Endothelial cell of umbilical vein (primary cell): ENCODE data around the gene CCDC88B. TPM values are rescaled to one million over a fixed set of nuclear protein-coding genes. Genes with fewer than 3 reads are reported as not detected.

ENCODE experiments used
- BruUV-seq: library from RNA; stranded (reverse); fragments of 400-500 nt; replicated peaks from 2 replicates; lab custom pipeline; 2021; lab: Mats Ljungman, UMichigan
- CTCF ChIA-PET: fragments of 300-600, 350-600 bp; sonication (Branson Sonifier 250); formaldehyde crosslinking; loops from one replicate; lab custom pipeline; 2021; ENCODE audit warnings: antibody characterized with exemption, inconsistent platforms; lab: Charles Lee
- POLR2A ChIA-PET: fragments of 300-600, 350-600 bp; sonication (Branson Sonifier 250); formaldehyde crosslinking; loops from one replicate; lab custom pipeline; 2021; ENCODE audit warnings: antibody characterized with exemption, inconsistent platforms; lab: Charles Lee
- DNase-seq: peaks from one replicate; pipeline ENCODE4 v3.0.0-alpha.2; 2011; ENCODE audit warnings: low read depth, low spot score
- FAIRE-seq: peaks from 2 replicates; lab custom pipeline; 2011; peaks lifted over from hg19 to GRCh38; lab: Jason Lieb, UNC
- H2AFZ ChIP-seq: 2 replicates; pipeline ENCODE4 v1.6.0; 2012; ENCODE audit warnings: low read depth, low read length, control low read depth, inconsistent platforms
- H3K27ac ChIP-seq: 2 replicates; pipeline ENCODE4 v1.5.1; 2011; ENCODE audit warnings: low read depth, mild to moderate bottlenecking, control low read depth, low read length, moderate library complexity; ENCODE audit not compliant: insufficient read depth
- H3K27me3 ChIP-seq, 2 experiments: 2 replicates each; pipeline versions ENCODE4 v1.6.0 to v1.6.1; 2011; ENCODE audit warnings: low read length in 2 of 2, mixed read lengths in 1 of 2; ENCODE audit not compliant: control insufficient read depth in 2 of 2, insufficient read depth in 2 of 2
- H3K36me3 ChIP-seq, 2 experiments: 2 replicates in 1 of 2; 3 replicates in 1 of 2; pipeline ENCODE4 v1.5.1; 2011; ENCODE audit warnings: low read length in 2 of 2, mild to moderate bottlenecking in 1 of 2, moderate library complexity in 1 of 2; ENCODE audit not compliant: control insufficient read depth in 2 of 2, insufficient read depth in 2 of 2; ENCODE audit errors: extremely low read depth in 1 of 2
- H3K4me1 ChIP-seq: 3 replicates; pipeline ENCODE4 v1.5.1; 2011; ENCODE audit warnings: mild to moderate bottlenecking, low read length; ENCODE audit not compliant: control insufficient read depth, insufficient read depth; ENCODE audit errors: extremely low read depth
- H3K4me2 ChIP-seq: 2 replicates; pipeline ENCODE4 v1.6.1; 2011; ENCODE audit warnings: low read length, control low read depth, mixed read lengths; ENCODE audit not compliant: insufficient read depth
- H3K4me3 ChIP-seq, 3 experiments: fragments of 200-600 bp in 1 of 3; sonication (generic), shearing (Covaris generic) in 1 of 3; replicated peaks in 1 of 3; 2 replicates each; pipeline ENCODE4 v1.5.1; 2011 to 2016; ENCODE audit warnings: control low read depth in 3 of 3, low read length in 3 of 3, mild to moderate bottlenecking in 2 of 3, inconsistent platforms in 1 of 3, low read depth in 1 of 3, moderate library complexity in 1 of 3; ENCODE audit not compliant: insufficient read depth in 1 of 3
- H3K79me2 ChIP-seq: 2 replicates; pipeline ENCODE4 v1.6.0; 2012; ENCODE audit warnings: low read length, inconsistent platforms; ENCODE audit not compliant: control insufficient read depth, insufficient read depth
- H3K9ac ChIP-seq: replicated peaks from 2 replicates; pipeline ENCODE3; 2011; ENCODE audit warnings: low read length, control low read depth; ENCODE audit not compliant: insufficient read depth; ENCODE audit errors: extremely low read depth
- H3K9me1 ChIP-seq: replicated peaks from 3 replicates; pipeline ENCODE4 v1.6.0; 2011; ENCODE audit warnings: mild to moderate bottlenecking, low read length; ENCODE audit not compliant: control insufficient read depth, insufficient read depth; ENCODE audit errors: extremely low read depth
- H3K9me3 ChIP-seq: replicated peaks from 2 replicates; pipeline ENCODE4 v1.5.1; 2012; ENCODE audit warnings: low read length, inconsistent platforms; ENCODE audit not compliant: control insufficient read depth, insufficient read depth
- H4K20me1 ChIP-seq: replicated peaks from 2 replicates; pipeline ENCODE3; 2011; ENCODE audit warnings: mild to moderate bottlenecking, low read length; ENCODE audit not compliant: control insufficient read depth, insufficient read depth; ENCODE audit errors: extremely low read depth
- EZH2 ChIP-seq: IDR thresholded peaks from 2 replicates; pipeline ENCODE4 v1.6.1; 2012; ENCODE audit warnings: borderline replicate concordance, low read depth, mild to moderate bottlenecking, moderate library complexity, low read length, inconsistent platforms; ENCODE audit not compliant: severe bottlenecking
- FOS ChIP-seq: IDR thresholded peaks from 2 replicates; pipeline ENCODE4 v1.6.1; 2011; ENCODE audit warnings: mild to moderate bottlenecking, low read length, moderate library complexity, borderline replicate concordance; ENCODE audit not compliant: insufficient read depth
- GATA2 ChIP-seq: IDR thresholded peaks from 2 replicates; pipeline ENCODE4 v1.7.0; 2011; ENCODE audit warnings: low read depth, mild to moderate bottlenecking, moderate library complexity, mixed read lengths, low read length; ENCODE audit not compliant: insufficient read length, insufficient read depth
- JUN ChIP-seq: IDR thresholded peaks from 2 replicates; pipeline ENCODE4 v1.6.1; 2011; ENCODE audit warnings: borderline replicate concordance, low read depth; ENCODE audit not compliant: insufficient read length, insufficient read depth
- MYC ChIP-seq: IDR thresholded peaks from one replicate; pipeline ENCODE4 v1.6.1; 2011; ENCODE audit warnings: mild to moderate bottlenecking, low read depth, low read length
- POLR2A ChIP-seq: IDR thresholded peaks from 2 replicates; pipeline ENCODE4 v1.6.1; 2012; ENCODE audit warnings: low read depth, mild to moderate bottlenecking, control low read depth, low read length
- POLR2AphosphoS5 ChIP-seq: IDR thresholded peaks from 2 replicates; pipeline ENCODE4 v1.6.1; 2012; ENCODE audit warnings: low read depth, mild to moderate bottlenecking, control low read depth, low read length, moderate library complexity; ENCODE audit not compliant: insufficient read depth
- dilution Hi-C: fragments of 300-500 bp; cut with MboI; formaldehyde crosslinking; loops from one replicate; pipeline ENCODE4 v1.15.0; 2019; ENCODE audit warnings: low sequenced_read_pairs; ENCODE audit not compliant: extremely low pct_ligation_motif_present
- intact Hi-C: fragments of 100-400 bp; cut with micrococcal nuclease; formaldehyde crosslinking; loops from one replicate; pipeline ENCODE4 v1.10.0; 2022
- polyA plus RNA-seq, 4 experiments: library from polyadenylated mRNA; depleted of rRNA in 3 of 4; stranded (reverse) in 3 of 4; unstranded in 1 of 4; fragments of >200 nt; gene quantifications; 2 replicates each; pipeline versions ENCODE4 v1.2.1 to v1.2.3, GENCODE V29; 2011 to 2012; ENCODE audit warnings: missing spikeins in 1 of 4
- total RNA-seq: library from RNA; stranded (reverse); gene quantifications from 2 replicates; pipeline ENCODE4 v1.2.3, GENCODE V29; 2021
- TF ChIP-seq, protein P1 (sequence below), 2 donors: IDR thresholded peaks; 1 replicate in 1 of 2; 2 replicates in 1 of 2; pipeline ENCODE4 v1.5.1; 2011; ENCODE audit warnings: low read length in 2 of 2, mild to moderate bottlenecking in 2 of 2, moderate library complexity in 2 of 2, control low read depth in 1 of 2, inconsistent platforms in 1 of 2, low read depth in 1 of 2; ENCODE audit not compliant: insufficient read depth in 1 of 2; ENCODE audit errors: extremely low read depth in 1 of 2
- TF ChIP-seq, protein P2 (sequence below): IDR thresholded peaks from 2 replicates; pipeline ENCODE4 v1.6.1; 2011; ENCODE audit not compliant: insufficient read depth, insufficient read length

CCDC88B gene
- total and polyA plus RNA-seq, 2 donors (not counting 3 experiments of a cell fraction or from before 2014, with no cell fraction given) = 1.8 to 2.7 TPM

DNA sequence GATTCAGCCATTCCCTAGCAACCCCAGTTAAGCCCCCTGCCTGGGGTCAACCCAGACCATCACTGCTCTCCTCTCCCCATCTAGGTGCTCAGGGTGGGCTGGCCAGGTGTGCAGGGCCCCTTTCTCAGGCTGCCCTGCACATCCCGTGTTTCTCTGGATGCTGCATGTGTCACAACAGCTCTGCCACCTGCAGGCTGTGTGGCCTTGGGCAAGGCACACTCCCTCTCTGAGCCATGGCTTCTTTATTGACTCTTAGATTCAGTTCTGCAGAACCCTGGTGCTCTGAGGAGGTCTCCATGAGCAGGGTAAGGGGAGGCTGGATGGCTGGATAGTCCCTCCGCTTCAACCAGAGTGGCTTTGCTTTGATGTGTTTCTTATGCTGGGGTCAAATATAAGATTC is 43.6 kb downstream of the CCDC88B start:
- CTCF ChIA-PET = no interaction called here

More for the DNA sequence above, 43.6 kb downstream of the CCDC88B start:
- peaks cover 2 to 6% of the 10 kb centered on the region in 2 experiments for H3K27me3 ChIP-seq
- H4K20me1 ChIP-seq = no peaks in the 10 kb centered on the region
- no peaks in the 10 kb centered on the region for H3K36me3 ChIP-seq
- TF ChIP-seq, protein P1, sequence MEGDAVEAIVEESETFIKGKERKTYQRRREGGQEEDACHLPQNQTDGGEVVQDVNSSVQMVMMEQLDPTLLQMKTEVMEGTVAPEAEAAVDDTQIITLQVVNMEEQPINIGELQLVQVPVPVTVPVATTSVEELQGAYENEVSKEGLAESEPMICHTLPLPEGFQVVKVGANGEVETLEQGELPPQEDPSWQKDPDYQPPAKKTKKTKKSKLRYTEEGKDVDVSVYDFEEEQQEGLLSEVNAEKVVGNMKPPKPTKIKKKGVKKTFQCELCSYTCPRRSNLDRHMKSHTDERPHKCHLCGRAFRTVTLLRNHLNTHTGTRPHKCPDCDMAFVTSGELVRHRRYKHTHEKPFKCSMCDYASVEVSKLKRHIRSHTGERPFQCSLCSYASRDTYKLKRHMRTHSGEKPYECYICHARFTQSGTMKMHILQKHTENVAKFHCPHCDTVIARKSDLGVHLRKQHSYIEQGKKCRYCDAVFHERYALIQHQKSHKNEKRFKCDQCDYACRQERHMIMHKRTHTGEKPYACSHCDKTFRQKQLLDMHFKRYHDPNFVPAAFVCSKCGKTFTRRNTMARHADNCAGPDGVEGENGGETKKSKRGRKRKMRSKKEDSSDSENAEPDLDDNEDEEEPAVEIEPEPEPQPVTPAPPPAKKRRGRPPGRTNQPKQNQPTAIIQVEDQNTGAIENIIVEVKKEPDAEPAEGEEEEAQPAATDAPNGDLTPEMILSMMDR (IDR thresholded peaks at IDR 0.05; ENCODE audit: extremely low read depth in 1 of 2, insufficient read depth in 1 of 2, low read depth in 1 of 2, low read length in 2 of 2) = no peak
- TF ChIP-seq EZH2 (no peak), FOS (no peak), POLR2AphosphoS5 (no peak), JUN (no peak), GATA2 (no peak), MYC (no peak), POLR2A (no peak)
- TF ChIP-seq, protein P2, sequence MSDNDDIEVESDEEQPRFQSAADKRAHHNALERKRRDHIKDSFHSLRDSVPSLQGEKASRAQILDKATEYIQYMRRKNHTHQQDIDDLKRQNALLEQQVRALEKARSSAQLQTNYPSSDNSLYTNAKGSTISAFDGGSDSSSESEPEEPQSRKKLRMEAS = no peak
- dilution Hi-C loops = no loop called here
- H3K9ac ChIP-seq = no peak overlapping the region
- intact Hi-C loops = no loop called here
- no peaks in the 10 kb centered on the region for H3K9me1 ChIP-seq
- no peaks in the 10 kb centered on the region for H3K79me2 ChIP-seq
- no peak overlapping the region for H3K4me3 ChIP-seq
- no TSS peak for BruUV-seq
- FAIRE-seq (no peak), DNase-seq (no peak)
- no peak overlapping the region for H2AFZ ChIP-seq
- no peaks in the 10 kb centered on the region for H3K9me3 ChIP-seq
- no peaks in the 10 kb centered on the region for H3K4me1 ChIP-seq
- H3K4me2 ChIP-seq = no peak overlapping the region
- no peak overlapping the region for H3K27ac ChIP-seq
- POLR2A ChIA-PET = no interaction called here
